Left ventricle myocardium inferior (tissue), 1 donor: ENCODE measurements around the gene OPN1MW3. TPM values are rescaled to one million over a fixed set of nuclear protein-coding genes. Genes with fewer than 3 reads are reported as not detected.

Experiments used
- DNase-seq: peaks from one replicate; pipeline ENCODE4 v3.0.0-alpha.2; 2020
- H3K27ac ChIP-seq: fragments of 200-600 bp; replicated peaks from 2 replicates; pipeline ENCODE4 v1.8.0; 2021
- H3K27me3 ChIP-seq: fragments of 200-600 bp; 2 replicates; pipeline ENCODE4 v1.8.0; 2021; ENCODE audit warnings: low read depth
- H3K36me3 ChIP-seq: fragments of 200-600 bp; 2 replicates; pipeline ENCODE4 v1.8.0; 2021
- H3K4me1 ChIP-seq: fragments of 200-600 bp; 2 replicates; pipeline ENCODE4 v1.8.0; 2021
- H3K4me3 ChIP-seq: fragments of 200-600 bp; 2 replicates; pipeline ENCODE4 v1.8.0; 2021; ENCODE audit warnings: mild to moderate bottlenecking, moderate library complexity
- H3K9me3 ChIP-seq: fragments of 200-600 bp; replicated peaks from 2 replicates; pipeline ENCODE4 v1.8.0; 2021
- CTCF ChIP-seq: fragments of 200-600 bp; IDR thresholded peaks from 2 replicates; pipeline ENCODE4 v1.8.0; 2021; ENCODE audit warnings: antibody characterized with exemption, mild to moderate bottlenecking, borderline replicate concordance
- intact Hi-C: fragments of 100-400 bp; cut with micrococcal nuclease; formaldehyde crosslinking; loops from one replicate; pipeline ENCODE4 v1.11.0; 2022
- total RNA-seq: library from RNA; stranded (reverse); fragmentation: NEBNext Ultra II Directional; extraction: Animal tissue kit (Norgen Biotek cat#: 25700); gene quantifications from one replicate; pipeline ENCODE4 v1.2.1, GENCODE V29; 2021
- donor health status: DM: no; HTN: yes; CAD: no; lungs with severe emphysema.

Gene OPN1MW3
- total RNA-seq, 1 donor from 2014 or later, result not detected

- DNase-seq, result no peak
- intact Hi-C loops, result no loop called here
- peaks cover 4% of the 10 kb centered on the region for H3K4me1 ChIP-seq
- H3K27ac ChIP-seq, result no peak overlapping the region
- H3K36me3 ChIP-seq, result no peaks in the 10 kb centered on the region
- TF ChIP-seq CTCF, result no peak
- H3K27me3 ChIP-seq, result no peaks in the 10 kb centered on the region
- no peak overlapping the region for H3K4me3 ChIP-seq
- no peaks in the 10 kb centered on the region for H3K9me3 ChIP-seq
Measured at GRCh38 chrX:154305541-154306205, 48.3 kb downstream of the OPN1MW3 start.

- Histone ChIP-seq H3K27me3 (no peaks in the 10 kb centered on the region), H3K4me3 (no peak overlapping the region), H3K9me3 (no peaks in the 10 kb centered on the region), H3K27ac (no peak overlapping the region), H3K4me1 (peaks cover 4% of the 10 kb centered on the region), H3K36me3 (no peaks in the 10 kb centered on the region)
- intact Hi-C loops, result no loop called here
- no peak for DNase-seq
- no peak for TF ChIP-seq CTCF
Measured at GRCh38 chrX:154307202-154307601, 49.8 kb downstream of the OPN1MW3 start.

- H3K27ac ChIP-seq, result no peak overlapping the region
- no peaks in the 10 kb centered on the region for H3K27me3 ChIP-seq
- peak; percentile 52 for DNase-seq
- peak; percentile 80 for TF ChIP-seq CTCF
- no peaks in the 10 kb centered on the region for H3K9me3 ChIP-seq
- H3K4me3 ChIP-seq, result no peak overlapping the region
- H3K4me1 ChIP-seq, result peaks cover 4% of the 10 kb centered on the region
- intact Hi-C loops, result no loop called here
- H3K36me3 ChIP-seq, result no peaks in the 10 kb centered on the region
Measured at GRCh38 chrX:154308108-154308946, 50.9 kb downstream of the OPN1MW3 start.

GRCh38 chrX:154309041-154309775, 51.8 kb downstream of the OPN1MW3 start:
- TF ChIP-seq CTCF, result no peak
- DNase-seq, result no peak
- H3K4me3 ChIP-seq, result no peak overlapping the region
- H3K9me3 ChIP-seq, result no peaks in the 10 kb centered on the region
- intact Hi-C loops, result no loop called here
- H3K27ac ChIP-seq, result no peak overlapping the region
- no peaks in the 10 kb centered on the region for H3K36me3 ChIP-seq
- no peaks in the 10 kb centered on the region for H3K27me3 ChIP-seq
- peaks cover 4% of the 10 kb centered on the region for H3K4me1 ChIP-seq
